Measurements from ENCODE around the gene PMFBP1.

PMFBP1 gene

GRCh38 chr16:72179204-72179970, 7.4 kb upstream of the PMFBP1 start:
- no peak for DNase-seq

GRCh38 chr16:72174726-72175125, 2.8 kb upstream of the PMFBP1 start:
- DNase-seq = no peak

GRCh38 chr16:72173997-72174396, 2.0 kb upstream of the PMFBP1 start:
- DNase-seq = no peak

- DNase-seq = no peak
Measured at GRCh38 chr16:72171236-72171635, 719 bp downstream of the PMFBP1 start.

- no peak for DNase-seq
Measured at GRCh38 chr16:72169708-72170107, 2.2 kb downstream of the PMFBP1 start.

- DNase-seq = no peak
Measured at GRCh38 chr16:72168365-72168764, 3.6 kb downstream of the PMFBP1 start.

GRCh38 chr16:72166954-72167561, 4.9 kb downstream of the PMFBP1 start:
- DNase-seq = no peak

GRCh38 chr16:72166151-72166550, 5.8 kb downstream of the PMFBP1 start:
- DNase-seq = no peak

GRCh38 chr16:72164691-72165090, 7.3 kb downstream of the PMFBP1 start:
- no peak for DNase-seq

GRCh38 chr16:72162105-72162692, 9.8 kb downstream of the PMFBP1 start:
- no peak for DNase-seq

- DNase-seq = no peak
Measured at GRCh38 chr16:72159801-72160200, 12.2 kb downstream of the PMFBP1 start.

- DNase-seq = no peak
Measured at GRCh38 chr16:72159386-72159785, 12.6 kb downstream of the PMFBP1 start.

GRCh38 chr16:72149676-72150464, 22.1 kb downstream of the PMFBP1 start:
- DNase-seq = no peak

GRCh38 chr16:72142476-72142875, 29.5 kb downstream of the PMFBP1 start:
- no peak for DNase-seq

- DNase-seq = no peak
Measured at GRCh38 chr16:72139908-72140307, 32.0 kb downstream of the PMFBP1 start.

GRCh38 chr16:72138064-72138572, 33.8 kb downstream of the PMFBP1 start:
- no peak for DNase-seq

GRCh38 chr16:72137380-72138063, 34.4 kb downstream of the PMFBP1 start:
- DNase-seq = no peak

- no peak for DNase-seq
Measured at GRCh38 chr16:72134507-72134906, 37.4 kb downstream of the PMFBP1 start.

- no peak for DNase-seq
Measured at GRCh38 chr16:72132726-72133125, 39.2 kb downstream of the PMFBP1 start.

- DNase-seq = no peak
Measured at GRCh38 chr16:72131036-72131435, 40.9 kb downstream of the PMFBP1 start.

- no peak for DNase-seq
Measured at GRCh38 chr16:72129976-72130656, 41.8 kb downstream of the PMFBP1 start.

GRCh38 chr16:72128701-72129100, 43.3 kb downstream of the PMFBP1 start:
- DNase-seq = no peak

Data from activated effector memory CD4-positive, alpha-beta T cell treated with anti-CD3 and anti-CD28 coated beads, Interleukin-2, amount 50 U/mL, for 16 hours (primary cell).